IMR-90 (cell line): ENCODE measurements around the gene AGPAT3. TPM values are rescaled to one million over a fixed set of nuclear protein-coding genes. Genes with fewer than 3 reads are reported as not detected.

Experiments
- ATAC-seq: fragments of 200-7000 bp; cut with Tn5 transposase; 2 replicates; pipeline ENCODE4 v1.9.1; 2020; ENCODE audit warnings: low read depth, mild to moderate bottlenecking, moderate library complexity
- BruUV-seq: library from RNA; stranded (reverse); fragments of 400-500 nt; replicated peaks from 2 replicates; lab custom pipeline; 2021; lab: Mats Ljungman, UMichigan
- CTCF ChIA-PET: fragments of 300-600 bp; formaldehyde crosslinking; extraction: SDS; loops from one replicate; lab custom pipeline; 2021; ENCODE audit warnings: antibody characterized with exemption; lab: Yijun Ruan, JAX
- POLR2A ChIA-PET: fragments of 300-600 bp; sonication (Branson Sonifier 250); formaldehyde crosslinking; loops from one replicate; lab custom pipeline; 2022; ENCODE audit warnings: antibody characterized with exemption; ENCODE audit not compliant: unreplicated experiment; lab: Charles Lee
- DNase-seq: peaks from one replicate; pipeline ENCODE4 v3.0.0; 2013
- H2AFZ ChIP-seq: replicated peaks from 2 replicates; pipeline ENCODE3; 2013; ENCODE audit warnings: low read length, mild to moderate bottlenecking; ENCODE audit not compliant: poor library complexity
- H2AK5ac ChIP-seq: 2 replicates; pipeline ENCODE4 v1.6.1; 2013; ENCODE audit warnings: low read depth, low read length, inconsistent platforms
- H2AK9ac ChIP-seq: replicated peaks from 2 replicates; pipeline ENCODE3; 2013; ENCODE audit warnings: mild to moderate bottlenecking, low read depth, low read length, moderate library complexity; ENCODE audit not compliant: poor library complexity
- H2BK120ac ChIP-seq: 2 replicates; pipeline ENCODE4 v1.6.1; 2013; ENCODE audit warnings: low read depth, low read length, inconsistent platforms
- H2BK15ac ChIP-seq: 3 replicates; pipeline ENCODE4 v1.6.1; 2013; ENCODE audit warnings: low read depth, low read length, inconsistent platforms
- H2BK20ac ChIP-seq: 2 replicates; pipeline ENCODE4 v1.6.1; 2013; ENCODE audit warnings: low read depth, mild to moderate bottlenecking, inconsistent platforms, low read length, moderate library complexity
- H2BK5ac ChIP-seq: 2 replicates; pipeline ENCODE4 v1.6.1; 2013; ENCODE audit warnings: mild to moderate bottlenecking, low read depth, low read length, inconsistent platforms; ENCODE audit not compliant: poor library complexity, severe bottlenecking
- H3K14ac ChIP-seq: replicated peaks from 2 replicates; pipeline ENCODE4 v1.6.1; 2013; ENCODE audit warnings: low read depth, low read length, inconsistent platforms
- H3K18ac ChIP-seq: 2 replicates; pipeline ENCODE4 v1.6.1; 2013; ENCODE audit warnings: low read depth, low read length, control low read depth
- H3K23ac ChIP-seq: 2 replicates; pipeline ENCODE4 v1.6.1; 2013; ENCODE audit warnings: low read depth, low read length, inconsistent platforms
- H3K27ac ChIP-seq: 2 replicates; pipeline ENCODE4 v1.5.1; 2013; ENCODE audit warnings: mild to moderate bottlenecking, control low read depth, low read length; ENCODE audit not compliant: insufficient read depth
- H3K27me3 ChIP-seq: 2 replicates; pipeline ENCODE4 v1.6.1; 2013; ENCODE audit warnings: low read length; ENCODE audit not compliant: control insufficient read depth, insufficient read depth
- H3K36me3 ChIP-seq: 2 replicates; pipeline ENCODE4 v1.6.1; 2013; ENCODE audit warnings: low read length, mixed read lengths; ENCODE audit not compliant: control insufficient read depth, insufficient read depth
- H3K4ac ChIP-seq: 2 replicates; pipeline ENCODE4 v1.6.1; 2013; ENCODE audit warnings: low read depth, low read length, inconsistent platforms
- H3K4me1 ChIP-seq: 2 replicates; pipeline ENCODE4 v1.6.1; 2013; ENCODE audit warnings: low read length, mixed read lengths; ENCODE audit not compliant: control insufficient read depth, insufficient read depth
- H3K4me2 ChIP-seq: 2 replicates; pipeline ENCODE4 v1.6.1; 2013; ENCODE audit warnings: low read depth, mild to moderate bottlenecking, control low read depth, low read length, moderate library complexity
- H3K4me3 ChIP-seq: 2 replicates; pipeline ENCODE4 v1.5.1; 2013; ENCODE audit warnings: low read depth, mild to moderate bottlenecking, control low read depth, low read length, moderate library complexity; ENCODE audit not compliant: insufficient read depth
- H3K56ac ChIP-seq: 2 replicates; pipeline ENCODE4 v1.6.1; 2013; ENCODE audit warnings: low read length, inconsistent platforms; ENCODE audit not compliant: insufficient read depth; ENCODE audit errors: extremely low read depth
- H3K79me1 ChIP-seq, 2 experiments: 2 replicates each; pipeline ENCODE4 v1.6.1; 2013; ENCODE audit warnings: low read length in 2 of 2, inconsistent platforms in 1 of 2, low read depth in 1 of 2
- H3K9ac ChIP-seq: 2 replicates; pipeline ENCODE4 v1.6.1; 2013; ENCODE audit warnings: low read depth, low read length, control low read depth
- H3K9me1 ChIP-seq: 2 replicates; pipeline ENCODE4 v1.6.1; 2013; ENCODE audit warnings: low read length, inconsistent platforms; ENCODE audit not compliant: insufficient read depth
- H3K9me3 ChIP-seq: 2 replicates; pipeline ENCODE4 v1.6.1; 2013; ENCODE audit warnings: low read length; ENCODE audit not compliant: control insufficient read depth, insufficient read depth
- H4K20me1 ChIP-seq: 2 replicates; pipeline ENCODE4 v1.6.1; 2013; ENCODE audit warnings: low read length, inconsistent platforms; ENCODE audit not compliant: insufficient read depth
- H4K5ac ChIP-seq: 2 replicates; pipeline ENCODE4 v1.6.1; 2013; ENCODE audit warnings: mild to moderate bottlenecking, low read depth, low read length, control low read depth
- H4K8ac ChIP-seq, 2 experiments: 2 replicates each; pipeline ENCODE4 v1.6.1; 2013; ENCODE audit warnings: low read depth in 2 of 2, low read length in 2 of 2, control low read depth in 1 of 2, inconsistent platforms in 1 of 2
- H4K91ac ChIP-seq: 2 replicates; pipeline ENCODE4 v1.6.1; 2013; ENCODE audit warnings: low read depth, low read length, inconsistent platforms; ENCODE audit not compliant: insufficient read depth
- BHLHE40 ChIP-seq: fragments of 150-350 bp; IDR thresholded peaks from 2 replicates; pipeline ENCODE4 v1.6.1; 2016; ENCODE audit warnings: mild to moderate bottlenecking, low read depth, low read length
- CEBPB ChIP-seq: IDR thresholded peaks from 2 replicates; pipeline ENCODE4 v1.6.1; 2012; ENCODE audit warnings: low read depth, low read length, improper control_type of control experiment
- CHD1 ChIP-seq: IDR thresholded peaks from 2 replicates; pipeline ENCODE4 v1.6.1; 2012; ENCODE audit warnings: low read depth, low read length, improper control_type of control experiment
- FOS ChIP-seq: fragments of 150-350 bp; IDR thresholded peaks from 2 replicates; pipeline ENCODE4 v1.6.1; 2016; ENCODE audit warnings: low read depth, low read length
- MAFK ChIP-seq: IDR thresholded peaks from 2 replicates; pipeline ENCODE4 v1.6.1; 2012; ENCODE audit warnings: low read depth, low read length, improper control_type of control experiment
- MAZ ChIP-seq: IDR thresholded peaks from 2 replicates; pipeline ENCODE4 v1.6.1; 2012; ENCODE audit warnings: low read depth, mild to moderate bottlenecking, low read length, improper control_type of control experiment, moderate library complexity, borderline replicate concordance
- MXI1 ChIP-seq: IDR thresholded peaks from 2 replicates; pipeline ENCODE4 v1.6.1; 2012; ENCODE audit warnings: low read depth, mild to moderate bottlenecking, low read length, moderate library complexity, borderline replicate concordance
- NFE2L2 ChIP-seq: fragments of 150-350 bp; IDR thresholded peaks from 2 replicates; pipeline ENCODE4 v1.6.1; 2016; ENCODE audit warnings: low read depth, mild to moderate bottlenecking, low read length
- POLR2A ChIP-seq: IDR thresholded peaks from 2 replicates; pipeline ENCODE4 v1.6.1; 2012; ENCODE audit warnings: mild to moderate bottlenecking, low read depth, low read length
- RAD21 ChIP-seq: IDR thresholded peaks from 2 replicates; pipeline ENCODE4 v1.6.1; 2012; ENCODE audit warnings: low read length, improper control_type of control experiment
- RCOR1 ChIP-seq: IDR thresholded peaks from 2 replicates; pipeline ENCODE4 v1.6.1; 2012; ENCODE audit warnings: mild to moderate bottlenecking, low read length, improper control_type of control experiment; ENCODE audit not compliant: insufficient replicate concordance
- SMC3 ChIP-seq: fragments of 150-350 bp; IDR thresholded peaks from 2 replicates; pipeline ENCODE4 v1.6.1; 2016; ENCODE audit warnings: low read depth, mild to moderate bottlenecking, antibody characterized with exemption, low read length, moderate library complexity
- WGBS, 2 experiments: methylation state at CpG; one replicate each; pipeline versions ENCODE4 v1.1.5 to v1.1.7; 2013; ENCODE audit warnings: missing lambda C conversion rate in 2 of 2; ENCODE audit not compliant: insufficient read length in 1 of 2; ENCODE audit errors: extremely low coverage in 2 of 2; 5-methylcytosine and 5-hydroxymethylcytosine counted together
- dilution Hi-C: fragments of 300-500 bp; cut with HindIII; formaldehyde crosslinking; loops from one replicate; pipeline ENCODE4 v1.14.3; 2018; ENCODE audit warnings: low sequenced_read_pairs; ENCODE audit not compliant: unreplicated experiment
- in situ Hi-C: fragments of 300-500 bp; cut with MboI; formaldehyde crosslinking; loops from 3 replicates; pipeline ENCODE4 v1.14.3; 2019; ENCODE audit warnings: low sequenced_read_pairs, inconsistent platforms, mixed read lengths
- intact Hi-C: fragments of 100-400 bp; cut with micrococcal nuclease; formaldehyde crosslinking; loops from 2 replicates; pipeline ENCODE4 v1.10.0; 2022
- polyA plus RNA-seq, 3 experiments: library from polyadenylated mRNA; depleted of rRNA; stranded (reverse); fragments of >200 nt; gene quantifications; 2 replicates each; pipeline ENCODE4 v1.2.3, GENCODE V29; 2012; ENCODE audit warnings: low replicate concordance in 1 of 3
- total RNA-seq: library from RNA; depleted of rRNA; stranded (reverse); fragments of >200 nt; gene quantifications from 2 replicates; pipeline ENCODE4 v1.2.3, GENCODE V29; 2012
- TF ChIP-seq, protein P1 (sequence below): fragments of 150-350 bp; IDR thresholded peaks from 2 replicates; pipeline ENCODE4 v1.6.1; 2016; ENCODE audit warnings: low read depth, mild to moderate bottlenecking, low read length, moderate library complexity, borderline replicate concordance
- TF ChIP-seq, protein P2 (sequence below): conservative IDR thresholded peaks from 2 replicates; pipeline ENCODE4 v1.5.1; 2012; ENCODE audit warnings: mild to moderate bottlenecking, low read depth, low read length, improper control_type of control experiment
- TF ChIP-seq, protein P3 (sequence below): fragments of 150-350 bp; IDR thresholded peaks from 2 replicates; pipeline ENCODE4 v1.6.1; 2017; ENCODE audit warnings: mild to moderate bottlenecking, antibody characterized with exemption, low read length, low read depth

Gene AGPAT3
- total and polyA plus RNA-seq, 2 of the 4 experiments (the other 2 are of a cell fraction), result 27.1 to 38.7 TPM

GRCh38 chr21:44021064-44021463 lies 156.0 kb downstream of the AGPAT3 start:
- POLR2A ChIA-PET, result no interaction called here
- no peak for ATAC-seq
- CTCF ChIA-PET, result no interaction called here

More at GRCh38 chr21:44021064-44021463, 156.0 kb downstream of the AGPAT3 start:
- WGBS, 2 experiments, result no CpG with 5 or more reads among the region's 1 CpG
- Histone ChIP-seq H4K91ac (no peak overlapping the region), H2AFZ (no peak overlapping the region), H3K4ac (no peak overlapping the region), H3K18ac (no peak overlapping the region), H4K8ac (no peak overlapping the region), H3K36me3 (no peaks in the 10 kb centered on the region), H3K23ac (no peak overlapping the region), H3K4me1 (peaks cover 16% of the 10 kb centered on the region), H3K56ac (no peak overlapping the region), H2BK15ac (no peak overlapping the region), H3K27me3 (no peaks in the 10 kb centered on the region), H2BK5ac (no peak overlapping the region), H2AK5ac (no peak overlapping the region), H2BK120ac (no peak overlapping the region), H3K14ac (no peak overlapping the region), H3K9me1 (peaks cover 20% of the 10 kb centered on the region), H3K9ac (no peak overlapping the region), H3K27ac (no peak overlapping the region), H2AK9ac (no peak overlapping the region), H4K5ac (no peak overlapping the region), H2BK20ac (no peak overlapping the region), H4K20me1 (peaks cover 78% of the 10 kb centered on the region), H3K9me3 (no peaks in the 10 kb centered on the region), H3K79me1 (peaks cover 16 to 71% of the 10 kb centered on the region in 2 experiments), H3K4me2 (no peak overlapping the region), H3K4me3 (no peak overlapping the region)
- BruUV-seq, result no TSS peak
- TF ChIP-seq MAZ (no peak), MXI1 (no peak), FOS (no peak), BHLHE40 (no peak), MAFK (no peak), CHD1 (no peak), RCOR1 (no peak), SMC3 (no peak), POLR2A (no peak), CEBPB (no peak), RAD21 (no peak), NFE2L2 (no peak)
- TF ChIP-seq, protein P1, sequence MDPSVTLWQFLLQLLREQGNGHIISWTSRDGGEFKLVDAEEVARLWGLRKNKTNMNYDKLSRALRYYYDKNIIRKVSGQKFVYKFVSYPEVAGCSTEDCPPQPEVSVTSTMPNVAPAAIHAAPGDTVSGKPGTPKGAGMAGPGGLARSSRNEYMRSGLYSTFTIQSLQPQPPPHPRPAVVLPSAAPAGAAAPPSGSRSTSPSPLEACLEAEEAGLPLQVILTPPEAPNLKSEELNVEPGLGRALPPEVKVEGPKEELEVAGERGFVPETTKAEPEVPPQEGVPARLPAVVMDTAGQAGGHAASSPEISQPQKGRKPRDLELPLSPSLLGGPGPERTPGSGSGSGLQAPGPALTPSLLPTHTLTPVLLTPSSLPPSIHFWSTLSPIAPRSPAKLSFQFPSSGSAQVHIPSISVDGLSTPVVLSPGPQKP, result no peak
- TF ChIP-seq, protein P2, sequence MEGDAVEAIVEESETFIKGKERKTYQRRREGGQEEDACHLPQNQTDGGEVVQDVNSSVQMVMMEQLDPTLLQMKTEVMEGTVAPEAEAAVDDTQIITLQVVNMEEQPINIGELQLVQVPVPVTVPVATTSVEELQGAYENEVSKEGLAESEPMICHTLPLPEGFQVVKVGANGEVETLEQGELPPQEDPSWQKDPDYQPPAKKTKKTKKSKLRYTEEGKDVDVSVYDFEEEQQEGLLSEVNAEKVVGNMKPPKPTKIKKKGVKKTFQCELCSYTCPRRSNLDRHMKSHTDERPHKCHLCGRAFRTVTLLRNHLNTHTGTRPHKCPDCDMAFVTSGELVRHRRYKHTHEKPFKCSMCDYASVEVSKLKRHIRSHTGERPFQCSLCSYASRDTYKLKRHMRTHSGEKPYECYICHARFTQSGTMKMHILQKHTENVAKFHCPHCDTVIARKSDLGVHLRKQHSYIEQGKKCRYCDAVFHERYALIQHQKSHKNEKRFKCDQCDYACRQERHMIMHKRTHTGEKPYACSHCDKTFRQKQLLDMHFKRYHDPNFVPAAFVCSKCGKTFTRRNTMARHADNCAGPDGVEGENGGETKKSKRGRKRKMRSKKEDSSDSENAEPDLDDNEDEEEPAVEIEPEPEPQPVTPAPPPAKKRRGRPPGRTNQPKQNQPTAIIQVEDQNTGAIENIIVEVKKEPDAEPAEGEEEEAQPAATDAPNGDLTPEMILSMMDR, result no peak
- TF ChIP-seq, protein P3, sequence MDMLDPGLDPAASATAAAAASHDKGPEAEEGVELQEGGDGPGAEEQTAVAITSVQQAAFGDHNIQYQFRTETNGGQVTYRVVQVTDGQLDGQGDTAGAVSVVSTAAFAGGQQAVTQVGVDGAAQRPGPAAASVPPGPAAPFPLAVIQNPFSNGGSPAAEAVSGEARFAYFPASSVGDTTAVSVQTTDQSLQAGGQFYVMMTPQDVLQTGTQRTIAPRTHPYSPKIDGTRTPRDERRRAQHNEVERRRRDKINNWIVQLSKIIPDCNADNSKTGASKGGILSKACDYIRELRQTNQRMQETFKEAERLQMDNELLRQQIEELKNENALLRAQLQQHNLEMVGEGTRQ, result no peak
- in situ Hi-C loops, result no loop called here
- dilution Hi-C loops, result no loop called here
- DNase-seq, result no peak
- intact Hi-C loops, result no loop called here
